HG02642 (cell line): ENCODE data around the gene NPLOC4.

ENCODE experiments used
- ATAC-seq: cut with Tn5 transposase; IDR thresholded peaks from one replicate; pipeline ENCODE4 v1.9.1; 2021; ENCODE audit warnings: mild to moderate bottlenecking; ENCODE audit not compliant: unreplicated experiment, poor library complexity

The NPLOC4 gene

GRCh38 chr17:81513372-81513752 is 123.5 kb downstream of the NPLOC4 start:
- ATAC-seq = peak; percentile 2

DNA sequence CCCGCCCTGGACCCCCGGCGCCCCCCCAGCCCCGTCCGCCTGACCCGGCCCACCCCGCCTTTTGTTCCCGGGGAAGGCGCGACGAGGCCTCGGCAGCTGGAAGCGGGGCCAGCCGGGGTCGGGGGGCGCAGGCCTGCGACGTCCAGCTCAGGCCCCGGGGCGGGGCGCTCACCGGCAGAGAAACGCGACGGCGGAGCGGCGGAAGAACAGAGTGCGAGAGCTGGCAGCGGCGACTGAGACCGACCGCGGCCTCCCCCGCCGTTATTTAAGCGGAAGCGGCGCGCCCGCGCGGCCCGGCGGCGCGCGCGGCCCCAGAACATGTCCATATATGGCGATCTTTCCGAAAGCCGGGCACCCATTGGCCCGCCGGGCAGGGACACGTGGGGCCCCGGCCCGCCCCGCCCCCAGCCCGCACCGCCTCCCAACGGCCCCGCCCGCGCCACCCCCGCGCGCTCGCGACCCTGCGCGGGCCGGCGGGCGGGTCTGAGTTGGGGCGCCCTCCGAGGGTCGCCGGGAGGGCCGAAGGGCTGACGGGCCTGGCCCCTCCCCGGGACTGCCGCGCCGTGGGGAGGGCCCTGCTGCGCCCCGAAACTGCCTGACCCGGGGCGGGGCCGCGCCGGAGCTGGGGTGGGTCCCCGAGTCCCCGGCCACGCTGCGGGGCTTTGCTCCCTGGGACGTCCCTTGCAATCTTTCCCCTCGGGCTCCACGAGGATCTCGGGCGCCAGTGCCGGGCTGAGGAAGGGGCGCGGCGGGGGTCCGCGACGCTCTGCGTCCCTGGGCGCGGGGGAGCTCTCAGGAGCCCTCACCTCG is 124.1 kb downstream of the NPLOC4 start, which contains the start of gene ACTG1:
TSS of gene ACTG1 (minus strand) at position 238 of the 810 bp plus-strand sequence. CDS start 445 bp downstream, outside the sequence.
- peak; percentile 56 for ATAC-seq

- ATAC-seq = no peak
These were observed 124.9 kb downstream of the NPLOC4 start for GRCh38 chr17:81511804-81512561.

DNA sequence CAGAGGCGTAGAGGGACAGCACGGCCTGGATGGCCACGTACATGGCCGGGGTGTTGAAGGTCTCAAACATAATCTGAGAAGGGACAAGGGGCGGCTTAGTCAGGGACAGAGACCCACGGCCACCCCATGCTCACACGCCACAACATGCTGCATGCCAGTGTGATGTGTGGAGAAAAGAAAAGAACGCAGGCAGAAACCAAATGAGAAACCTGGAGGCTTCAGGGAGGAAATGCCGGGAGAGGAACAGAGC is 125.4 kb downstream of the NPLOC4 start:
- ATAC-seq = no peak

GRCh38 chr17:81510785-81511553 is 125.9 kb downstream of the NPLOC4 start:
- ATAC-seq = no peak

- ATAC-seq = no peak
These were observed 126.7 kb downstream of the NPLOC4 start for GRCh38 chr17:81509972-81510784.

DNA sequence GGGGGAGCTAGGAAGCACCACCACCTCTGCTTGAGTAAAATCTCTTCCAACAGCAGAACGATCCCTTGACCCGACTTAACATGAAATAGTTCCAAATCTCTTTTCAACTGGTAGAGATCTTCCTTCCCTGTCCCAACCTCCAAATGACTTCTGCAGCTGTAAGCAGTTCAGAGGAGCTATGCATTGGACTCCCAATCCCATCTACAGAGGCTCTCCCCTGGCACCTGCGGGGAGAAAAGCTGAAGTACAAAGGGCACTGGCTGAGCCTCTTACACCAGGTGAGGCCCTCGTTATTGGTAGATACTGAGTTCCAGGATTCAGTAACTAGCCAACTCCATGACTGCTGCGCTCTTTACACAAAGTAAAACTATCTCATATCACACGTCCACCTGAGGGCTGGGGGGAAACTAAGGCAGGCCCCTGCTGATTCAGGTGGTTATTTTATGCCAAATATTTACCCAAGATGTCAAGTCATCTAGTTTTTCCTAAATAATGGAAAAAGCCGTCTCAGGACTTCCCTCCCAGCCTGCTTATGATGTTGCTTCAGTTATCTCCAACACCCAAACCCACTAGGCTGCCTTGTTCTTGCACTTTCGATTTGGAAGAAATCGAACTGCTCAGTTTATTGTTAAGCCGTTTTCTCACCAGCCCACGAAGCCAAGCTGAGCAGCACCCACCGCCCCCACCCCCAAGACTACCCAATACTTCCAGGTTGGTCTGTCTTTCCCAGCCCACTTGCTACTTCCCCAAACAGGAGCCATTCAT is 127.5 kb downstream of the NPLOC4 start:
- no peak for ATAC-seq

DNA sequence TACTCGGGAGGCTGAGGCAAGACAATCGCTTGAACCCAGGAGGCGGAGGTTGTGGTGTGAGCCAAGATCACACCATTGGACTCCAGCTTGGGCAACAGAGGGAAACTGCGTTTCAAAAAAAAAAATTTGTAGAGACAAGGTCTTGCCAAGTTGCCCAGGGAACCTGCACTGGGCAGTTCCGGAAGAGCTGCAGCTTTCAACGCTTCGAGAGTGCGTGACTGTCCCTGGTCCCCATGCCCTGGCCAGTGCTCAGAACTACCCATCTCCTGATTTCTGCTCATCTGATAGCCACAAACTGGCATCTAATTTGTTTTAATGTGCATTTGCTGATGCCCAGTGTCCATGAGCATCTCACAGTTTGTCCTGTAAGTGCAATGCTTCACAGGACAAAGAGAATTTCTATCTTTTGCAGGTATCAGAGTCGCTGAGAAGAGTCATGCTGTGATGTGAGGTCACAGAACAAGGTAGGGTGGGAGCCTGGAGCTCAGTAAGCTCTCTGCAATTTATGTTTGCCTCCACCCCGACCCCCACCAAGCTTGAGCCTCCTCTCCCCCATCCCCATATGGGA is 128.2 kb downstream of the NPLOC4 start:
- no peak for ATAC-seq
